ENCODE results near the gene TPO.
"Not testable (repeated sequence)": the region's sequence is repeated elsewhere in the genome, so short reads cannot be mapped to it uniquely, and the experiment has no call there.

Gene TPO

DNA sequence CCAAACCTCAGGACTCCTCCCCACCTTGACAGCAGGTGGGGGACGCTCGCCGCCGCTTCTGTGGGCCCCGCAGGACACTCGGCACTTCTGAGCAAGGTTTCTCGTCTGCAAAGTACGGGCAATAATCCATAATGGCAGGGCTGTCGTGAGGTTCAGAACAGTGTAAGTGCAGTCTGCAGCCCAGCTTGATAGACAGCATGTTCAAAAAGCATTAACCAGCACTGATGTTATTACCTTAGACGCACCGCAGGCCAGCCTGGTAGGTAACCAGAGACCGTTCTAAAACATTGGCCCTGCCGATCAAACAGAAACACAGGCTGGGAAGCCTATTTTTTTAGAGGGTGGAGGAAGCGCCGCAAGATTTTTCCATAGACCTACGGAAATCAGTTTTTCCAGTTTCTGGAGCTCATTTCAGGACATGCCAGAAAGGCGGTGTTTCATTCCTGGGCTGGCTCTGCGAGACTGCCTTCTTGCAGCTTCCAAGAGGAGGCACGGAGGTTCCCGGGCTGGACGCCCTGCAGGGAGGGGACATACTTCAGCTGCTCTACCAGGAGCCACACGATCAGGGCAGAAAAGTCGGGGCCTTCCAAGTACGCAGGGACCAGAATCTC, 148.7 kb downstream of the TPO start:
- no peak for DNase-seq

- no peak for DNase-seq
These were observed 150.0 kb downstream of the TPO start for GRCh38 chr2:1563084-1563857.

- DNase-seq = no peak
These were observed 151.0 kb downstream of the TPO start for GRCh38 chr2:1563943-1564891.

- no peak for DNase-seq
These were observed 154.5 kb downstream of the TPO start for GRCh38 chr2:1567556-1568344.

DNA sequence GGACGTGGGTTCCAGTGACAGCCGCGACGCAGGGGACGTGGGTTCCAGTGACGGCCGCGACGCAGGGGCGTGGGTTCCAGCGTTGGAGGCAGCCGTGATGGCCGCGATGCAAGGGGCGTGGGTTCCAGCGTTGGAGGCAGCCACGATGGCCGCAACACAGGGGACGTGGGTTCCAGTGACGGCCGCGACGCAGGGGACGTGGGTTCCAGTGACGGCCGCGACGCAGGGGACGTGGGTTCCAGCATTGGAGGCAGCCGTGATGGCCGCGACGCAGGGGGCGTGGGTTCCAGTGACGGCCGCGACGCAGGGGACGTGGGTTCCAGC, 155.0 kb downstream of the TPO start:
- not testable (repeated sequence) for DNase-seq

DNA sequence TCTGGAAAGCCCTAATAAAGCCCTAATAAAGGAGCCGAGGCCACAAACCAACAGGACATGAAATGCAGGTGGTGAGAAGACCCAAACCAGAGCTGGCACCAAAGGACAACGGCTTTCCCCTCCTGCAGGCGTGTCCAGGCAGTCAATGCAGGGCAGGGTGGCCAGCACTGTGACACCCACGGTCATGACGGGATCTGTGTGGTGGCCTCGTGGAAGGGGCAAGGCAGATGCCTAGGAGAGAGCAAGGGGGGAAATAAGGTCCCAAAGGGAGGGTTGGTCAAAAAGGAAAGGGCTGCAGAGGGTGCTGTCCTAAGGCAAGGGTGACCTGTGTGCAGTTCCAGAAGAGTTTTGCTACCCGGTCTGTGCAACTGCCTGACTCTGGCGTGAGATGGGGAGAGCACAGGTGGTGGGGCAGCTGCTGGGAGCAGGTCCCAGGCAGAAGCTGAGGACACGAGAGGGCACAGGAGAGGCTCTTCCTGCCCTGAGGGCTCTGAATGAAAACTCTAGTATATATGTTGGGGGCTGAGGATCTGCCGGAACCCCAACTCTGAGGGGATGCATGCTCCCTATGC, 156.7 kb downstream of the TPO start:
- no peak for DNase-seq

- no peak for DNase-seq
These were observed 158.5 kb downstream of the TPO start for GRCh38 chr2:1571477-1572417.

DNA sequence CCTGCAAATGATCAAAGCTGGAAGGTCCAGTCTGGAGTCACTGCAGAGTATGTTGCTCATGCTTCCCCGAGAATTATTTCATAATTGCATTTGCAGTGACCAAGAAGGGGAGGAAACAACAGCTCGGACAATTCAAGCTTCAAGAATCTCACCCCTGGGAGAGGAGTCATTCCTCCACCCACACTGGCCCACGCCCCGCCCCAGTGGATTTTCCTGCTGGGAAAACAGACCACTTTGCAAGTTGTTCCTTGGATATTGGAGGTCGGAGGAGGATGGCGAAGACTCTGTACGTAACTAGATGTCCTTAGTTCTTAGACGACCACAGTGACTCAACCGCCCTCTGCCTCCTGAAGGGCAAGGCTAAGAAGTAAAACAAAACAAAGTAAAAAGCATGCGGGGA, 159.4 kb downstream of the TPO start:
- no peak for DNase-seq

DNA sequence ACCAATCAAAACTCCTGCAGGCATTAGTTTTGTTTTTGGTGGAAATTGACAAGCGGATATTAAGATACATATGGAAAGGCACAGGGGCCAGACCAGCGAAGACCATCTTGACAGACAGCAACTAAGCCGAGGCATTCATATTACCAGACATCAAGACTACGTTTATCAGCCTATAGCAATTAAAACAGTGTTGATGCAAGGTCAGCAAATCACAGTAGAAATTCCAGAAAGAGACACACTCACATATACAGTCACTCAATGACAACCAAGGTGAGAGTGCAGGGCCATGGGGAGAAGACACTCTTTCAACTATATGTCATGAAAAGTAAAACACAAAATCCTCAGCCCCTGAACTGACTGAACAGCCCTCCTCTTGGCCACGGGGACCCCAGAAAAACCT, 164.6 kb downstream of the TPO start:
- no peak for DNase-seq

DNA sequence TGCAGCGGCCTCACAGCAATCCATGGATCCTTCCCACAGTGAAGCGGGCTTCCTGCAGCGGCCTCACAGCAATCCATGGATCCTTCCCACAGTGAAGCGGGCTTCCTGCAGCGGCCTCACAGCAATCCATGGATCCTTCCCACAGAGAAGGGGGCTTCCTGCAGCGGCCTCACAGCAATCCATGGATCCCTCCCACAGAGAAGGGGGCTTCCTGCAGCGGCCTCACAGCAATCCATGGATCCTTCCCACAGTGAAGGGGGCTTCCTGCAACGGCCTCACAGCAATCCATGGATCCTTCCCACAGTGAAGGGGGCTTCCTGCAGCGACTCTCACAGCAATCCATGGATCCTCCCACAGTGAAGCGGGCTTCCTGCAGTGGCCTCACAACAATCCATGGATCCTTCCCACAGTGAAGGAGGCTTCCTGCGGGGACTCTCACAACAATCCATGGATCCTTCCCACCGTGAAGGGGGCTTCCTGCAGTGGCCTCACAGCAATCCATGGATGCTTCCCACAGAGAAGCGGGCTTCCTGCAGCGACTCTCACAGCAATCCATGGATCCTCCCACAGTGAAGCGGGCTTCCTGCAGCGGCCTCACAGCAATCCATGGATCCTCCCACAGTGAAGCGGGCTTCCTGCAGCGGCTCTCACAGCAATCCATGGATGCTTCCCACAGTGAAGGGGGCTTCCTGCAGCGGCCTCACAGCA, 168.1 kb downstream of the TPO start:
- not testable (repeated sequence) for DNase-seq

DNA sequence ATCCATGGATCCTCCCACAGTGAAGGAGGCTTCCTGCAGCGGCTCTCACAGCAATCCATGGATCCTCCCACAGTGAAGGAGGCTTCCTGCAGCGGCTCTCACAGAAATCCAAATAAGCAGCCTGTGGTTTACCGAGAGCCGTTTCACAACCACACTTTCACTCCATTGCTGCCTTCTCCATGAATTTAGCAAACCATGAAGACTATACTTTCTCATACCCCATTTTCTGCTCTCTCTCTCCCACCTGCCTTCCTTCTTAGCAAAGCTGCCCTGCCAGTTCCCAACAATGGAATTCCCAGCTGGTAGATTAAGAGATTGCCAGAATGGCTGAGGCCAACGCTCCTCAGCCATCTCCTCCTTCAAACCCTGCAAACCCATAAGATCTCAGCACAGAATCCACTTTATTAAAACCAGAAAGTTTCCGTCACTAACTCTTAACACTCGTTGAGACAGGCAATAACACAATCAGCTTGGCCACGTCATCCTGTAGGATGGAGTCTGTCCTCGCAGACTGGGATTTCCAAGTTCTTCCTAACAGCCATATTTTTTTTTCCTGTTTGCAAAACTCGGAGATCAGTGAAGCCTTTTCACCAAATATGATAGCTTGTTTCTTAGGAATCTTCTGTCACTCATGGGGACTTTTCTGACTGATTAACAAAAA, 168.8 kb downstream of the TPO start:
- DNase-seq = no peak

DNA sequence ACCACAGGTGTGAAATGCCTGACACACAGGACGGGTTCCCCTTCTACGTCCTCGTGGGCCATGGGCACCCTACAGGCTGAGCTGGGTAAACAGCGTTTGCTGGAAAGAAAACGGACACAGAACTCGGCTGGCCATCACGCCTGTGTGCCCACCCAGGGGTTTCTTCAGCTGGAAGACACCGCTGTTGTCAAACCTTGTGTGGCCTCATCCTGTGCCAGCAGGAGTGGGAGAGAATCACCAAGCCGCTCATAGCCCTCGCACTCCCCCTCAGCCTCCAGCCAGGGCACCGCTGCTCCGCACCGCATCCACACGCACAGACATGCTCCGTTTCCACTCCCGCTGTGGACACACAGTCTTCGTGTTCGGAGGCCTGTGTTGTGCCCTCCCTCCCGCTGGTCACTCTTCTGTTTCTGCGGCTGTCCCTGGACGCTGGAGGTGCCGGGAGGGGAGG, 169.7 kb downstream of the TPO start:
- DNase-seq = no peak

GRCh38 chr2:1584051-1584531, 170.8 kb downstream of the TPO start:
- DNase-seq = no peak

- no peak for DNase-seq
These were observed 171.6 kb downstream of the TPO start for GRCh38 chr2:1584691-1585485.

- DNase-seq = no peak
These were observed 172.4 kb downstream of the TPO start for GRCh38 chr2:1585635-1586034.

GRCh38 chr2:1586251-1586922, 173.1 kb downstream of the TPO start:
- DNase-seq = no peak

DNA sequence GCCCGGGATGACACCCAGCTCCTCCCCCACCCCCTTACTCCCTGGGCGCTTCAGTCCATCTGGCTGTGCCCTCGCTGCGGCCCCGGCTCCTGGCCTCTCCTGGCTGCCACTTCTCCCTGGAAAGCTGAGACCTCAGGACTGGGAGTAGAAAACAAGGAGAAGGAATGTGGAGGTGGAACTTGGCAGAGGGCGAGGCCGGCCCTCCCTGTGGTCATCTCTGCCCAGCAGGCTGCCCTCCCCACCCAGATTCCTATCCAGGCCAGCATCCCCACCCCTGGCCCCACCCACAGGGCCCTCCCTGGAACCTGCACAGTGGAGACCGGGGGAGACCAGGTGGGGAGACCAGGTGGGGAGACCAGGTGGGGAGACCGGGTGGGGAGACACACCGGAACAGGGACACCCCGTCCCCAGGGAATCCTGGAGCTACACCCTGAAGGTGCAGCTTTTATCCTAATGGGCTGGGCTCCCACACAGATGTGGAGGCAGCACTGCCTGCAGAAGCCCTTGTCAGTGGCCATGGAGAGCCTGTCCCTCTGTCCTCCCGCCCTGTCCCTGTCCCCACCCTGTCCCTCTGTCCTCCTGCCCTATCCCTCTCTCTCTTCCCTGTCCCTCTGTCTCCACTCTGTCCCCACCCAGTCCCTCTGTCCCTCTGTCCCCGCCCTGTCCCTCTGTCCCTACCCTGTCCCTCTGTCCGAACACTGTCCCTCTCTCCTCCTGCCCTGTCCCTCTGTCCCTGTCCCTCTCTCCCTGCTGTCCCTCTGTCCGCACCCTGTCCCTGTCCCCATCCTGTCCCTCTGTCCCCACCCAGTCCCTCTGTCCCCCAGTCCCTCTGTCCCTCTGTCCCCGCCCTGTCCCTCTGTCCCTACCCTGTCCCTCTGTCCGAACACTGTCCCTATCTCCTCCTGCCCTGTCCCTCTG, 173.9 kb downstream of the TPO start:
- no peak for DNase-seq
